Peyer's patch (tissue), 4 donors: ENCODE measurements around the gene TIMM22.
A peak's percentile ranks its signal among the peaks of the same experiment; 100 is the strongest.

Experiments used
- POLR2A ChIP-seq, 2 donors: fragments of 450-650 bp; IDR thresholded peaks; one replicate each; pipeline ENCODE4 v1.5.1; 2017; ENCODE audit warnings: antibody characterized with exemption in 2 of 2, mild to moderate bottlenecking in 2 of 2, moderate library complexity in 2 of 2
- TF ChIP-seq, protein P1 (sequence below), 6 experiments: fragments of 450-650 bp in 4 of 6; fragments of 200-600 bp in 2 of 6; sonication (generic) in 1 of 6; IDR thresholded peaks; one replicate each; pipeline ENCODE4 v1.5.1; 2017 to 2019; ENCODE audit warnings: antibody characterized with exemption in 6 of 6, mild to moderate bottlenecking in 3 of 6, moderate library complexity in 1 of 6

DNA sequence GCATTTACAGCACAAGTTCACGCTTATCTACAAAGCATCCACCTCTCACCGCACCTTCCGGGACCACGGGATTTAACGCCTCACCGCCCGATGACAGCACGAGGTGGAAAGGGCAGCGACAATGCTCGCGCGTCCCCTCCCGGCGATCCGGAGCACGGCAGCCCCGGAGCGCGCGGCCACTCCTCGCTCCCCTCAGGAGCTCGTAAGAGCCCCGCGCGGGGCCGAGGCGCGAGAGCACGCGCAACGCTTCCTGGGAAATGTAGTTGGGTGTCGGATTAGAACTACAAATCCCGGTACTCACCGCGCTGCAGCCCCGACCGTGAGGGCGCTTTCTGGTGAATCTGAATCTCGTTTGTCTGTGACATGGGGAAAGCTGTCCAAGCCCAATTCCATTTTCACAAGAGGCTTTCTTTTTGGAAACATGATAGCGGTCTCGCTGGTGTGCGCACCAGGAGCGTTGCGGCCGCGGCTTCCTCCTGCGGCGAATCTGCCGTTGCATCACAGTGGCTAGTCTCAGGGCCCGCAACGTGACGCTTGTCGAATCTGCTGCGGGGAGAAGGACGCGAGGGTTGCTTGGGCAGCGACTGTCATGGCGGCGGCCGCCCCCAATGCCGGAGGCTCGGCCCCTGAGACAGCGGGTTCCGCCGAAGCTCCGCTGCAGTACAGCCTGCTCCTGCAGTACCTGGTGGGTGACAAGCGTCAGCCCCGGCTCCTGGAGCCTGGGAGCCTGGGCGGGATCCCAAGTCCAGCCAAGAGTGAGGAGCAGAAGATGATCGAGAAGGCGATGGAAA is at the start of gene TIMM22:
- peak; percentile 72 to 76 for TF ChIP-seq POLR2A (IDR thresholded peaks at IDR 0.05)
- TF ChIP-seq, protein P1, sequence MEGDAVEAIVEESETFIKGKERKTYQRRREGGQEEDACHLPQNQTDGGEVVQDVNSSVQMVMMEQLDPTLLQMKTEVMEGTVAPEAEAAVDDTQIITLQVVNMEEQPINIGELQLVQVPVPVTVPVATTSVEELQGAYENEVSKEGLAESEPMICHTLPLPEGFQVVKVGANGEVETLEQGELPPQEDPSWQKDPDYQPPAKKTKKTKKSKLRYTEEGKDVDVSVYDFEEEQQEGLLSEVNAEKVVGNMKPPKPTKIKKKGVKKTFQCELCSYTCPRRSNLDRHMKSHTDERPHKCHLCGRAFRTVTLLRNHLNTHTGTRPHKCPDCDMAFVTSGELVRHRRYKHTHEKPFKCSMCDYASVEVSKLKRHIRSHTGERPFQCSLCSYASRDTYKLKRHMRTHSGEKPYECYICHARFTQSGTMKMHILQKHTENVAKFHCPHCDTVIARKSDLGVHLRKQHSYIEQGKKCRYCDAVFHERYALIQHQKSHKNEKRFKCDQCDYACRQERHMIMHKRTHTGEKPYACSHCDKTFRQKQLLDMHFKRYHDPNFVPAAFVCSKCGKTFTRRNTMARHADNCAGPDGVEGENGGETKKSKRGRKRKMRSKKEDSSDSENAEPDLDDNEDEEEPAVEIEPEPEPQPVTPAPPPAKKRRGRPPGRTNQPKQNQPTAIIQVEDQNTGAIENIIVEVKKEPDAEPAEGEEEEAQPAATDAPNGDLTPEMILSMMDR (IDR thresholded peaks at IDR 0.05): peak; percentile 90 to 98 (median 97)
